ENCODE measurements around the gene MYBPC1.

DNA sequence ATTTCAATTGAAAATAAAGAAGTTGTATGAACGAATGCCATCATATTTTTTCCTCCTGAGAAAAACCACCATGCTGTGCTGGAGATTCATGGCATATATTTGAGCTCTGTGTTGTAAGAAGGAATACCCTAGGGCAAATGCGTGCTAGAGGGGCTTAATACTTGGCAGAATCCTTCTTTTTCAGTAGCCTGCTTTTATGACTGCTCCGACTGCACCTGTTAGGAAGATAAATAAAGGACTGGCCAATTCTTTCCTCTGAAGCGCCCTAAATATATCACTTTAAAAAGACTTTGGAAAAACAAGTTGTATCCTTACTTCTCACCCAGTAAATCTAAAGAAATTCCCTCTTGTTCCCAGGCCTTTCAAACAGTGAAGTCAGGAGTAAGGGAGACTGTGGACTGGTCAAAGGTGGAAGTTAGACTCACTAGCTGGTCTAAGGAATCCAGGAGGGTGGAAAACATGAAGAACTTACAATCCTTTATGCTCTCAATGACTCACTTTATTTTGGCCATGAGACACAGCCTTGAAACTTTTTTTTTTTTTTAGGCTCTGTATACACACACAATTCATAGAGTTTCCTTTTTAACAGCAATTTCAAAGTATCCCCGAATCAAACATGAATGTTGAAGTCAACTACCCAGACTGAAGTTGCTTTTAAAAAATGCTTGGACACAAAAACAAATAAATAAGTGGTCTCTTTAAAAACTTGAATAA lies 5.2 kb downstream of the MYBPC1 start:
- TF ChIP-seq CTCF (IDR thresholded peaks at IDR 0.05) (no peak), ZFX (IDR thresholded peaks at IDR 0.05; ENCODE audit: borderline replicate concordance) (no peak)
